Liver (tissue), 9 donors: ENCODE results near the gene KLK12. TPM values are rescaled to one million over a fixed set of nuclear protein-coding genes. Genes with fewer than 3 reads are reported as not detected.

Source experiments
- DNase-seq: peaks from one replicate; pipeline ENCODE4 v3.0.0-alpha.2; 2017; ENCODE audit warnings: low spot score
- H3K27ac ChIP-seq, 2 donors: one replicate each; pipeline ENCODE4 v1.7.0; 2013; ENCODE audit warnings: inconsistent platforms in 2 of 2, low read length in 2 of 2, control low read depth in 1 of 2, low read depth in 1 of 2, mild to moderate bottlenecking in 1 of 2
- H3K27me3 ChIP-seq, 4 donors: one replicate each; pipeline versions ENCODE4 v1.6.1 to v1.7.0; 2013; ENCODE audit warnings: low read length in 3 of 4, inconsistent platforms in 1 of 4, mild to moderate bottlenecking in 1 of 4, moderate library complexity in 1 of 4; ENCODE audit not compliant: control insufficient read depth in 4 of 4, insufficient read depth in 4 of 4
- H3K36me3 ChIP-seq, 4 donors: one replicate each; pipeline versions ENCODE4 v1.6.1 to v1.7.0; 2013; ENCODE audit warnings: low read length in 3 of 4, mild to moderate bottlenecking in 3 of 4, low read depth in 1 of 4, moderate library complexity in 1 of 4; ENCODE audit not compliant: control insufficient read depth in 4 of 4, insufficient read depth in 3 of 4
- H3K4me1 ChIP-seq, 4 donors: one replicate each; pipeline versions ENCODE4 v1.6.1 to v1.7.0; 2013; ENCODE audit warnings: low read length in 3 of 4, mild to moderate bottlenecking in 3 of 4, moderate library complexity in 1 of 4; ENCODE audit not compliant: control insufficient read depth in 4 of 4, insufficient read depth in 4 of 4
- H3K4me3 ChIP-seq, 3 donors: one replicate each; pipeline versions ENCODE4 v1.6.1 to v1.7.0; 2013; ENCODE audit warnings: low read length in 3 of 3, control low read depth in 1 of 3, low read depth in 1 of 3, mild to moderate bottlenecking in 1 of 3
- H3K9ac ChIP-seq, 2 donors: one replicate each; pipeline ENCODE4 v1.7.0; 2013; ENCODE audit warnings: low read length in 2 of 2, mild to moderate bottlenecking in 2 of 2, moderate library complexity in 2 of 2, control low read depth in 1 of 2, low read depth in 1 of 2
- H3K9me3 ChIP-seq, 4 donors: one replicate each; pipeline versions ENCODE4 v1.6.1 to v1.7.0; 2013; ENCODE audit warnings: low read length in 3 of 4; ENCODE audit not compliant: control insufficient read depth in 4 of 4
- ATF3 ChIP-seq: IDR thresholded peaks from 2 replicates; pipeline ENCODE4 v1.6.1; 2016; ENCODE audit warnings: antibody characterized with exemption
- CTCF ChIP-seq: fragments of 150-350 bp; IDR thresholded peaks from 2 replicates; pipeline ENCODE4 v1.5.1; 2017; ENCODE audit warnings: improper control_type of control experiment, low read depth, low read length; ENCODE audit not compliant: missing input control
- EGR1 ChIP-seq, 2 donors: IDR thresholded peaks; 2 replicates each; pipeline ENCODE4 v1.6.1; 2016 to 2018; ENCODE audit warnings: antibody characterized with exemption in 2 of 2, low read depth in 2 of 2
- FOXA1 ChIP-seq: IDR thresholded peaks from 2 replicates; pipeline ENCODE4 v1.6.1; 2016; ENCODE audit warnings: antibody characterized with exemption
- FOXA2 ChIP-seq: IDR thresholded peaks from 2 replicates; pipeline ENCODE4 v1.6.1; 2016; ENCODE audit warnings: antibody characterized with exemption
- GABPA ChIP-seq, 2 donors: IDR thresholded peaks in 1 of 2; conservative IDR thresholded peaks in 1 of 2; 2 replicates each; pipeline ENCODE4 v1.6.1; 2016; ENCODE audit warnings: antibody characterized with exemption in 2 of 2, mild to moderate bottlenecking in 1 of 2, moderate library complexity in 1 of 2
- HNF4A ChIP-seq, 2 donors: conservative IDR thresholded peaks; 2 replicates each; pipeline ENCODE4 v1.6.1; 2016; ENCODE audit warnings: antibody characterized with exemption in 2 of 2, mild to moderate bottlenecking in 2 of 2
- HNF4G ChIP-seq: IDR thresholded peaks from 2 replicates; pipeline ENCODE4 v1.6.1; 2016; ENCODE audit warnings: antibody characterized with exemption
- JUND ChIP-seq, 2 donors: IDR thresholded peaks; 2 replicates each; pipeline ENCODE4 v1.6.1; 2016; ENCODE audit warnings: antibody characterized with exemption in 2 of 2
- MAX ChIP-seq: IDR thresholded peaks from 2 replicates; pipeline ENCODE4 v1.6.1; 2016; ENCODE audit warnings: antibody characterized with exemption
- NR2F2 ChIP-seq: IDR thresholded peaks from 2 replicates; pipeline ENCODE4 v1.6.1; 2016; ENCODE audit warnings: antibody characterized with exemption
- RAD21 ChIP-seq, 2 donors: IDR thresholded peaks; 2 replicates each; pipeline ENCODE4 v1.6.1; 2016; ENCODE audit warnings: antibody characterized with exemption in 2 of 2, mild to moderate bottlenecking in 2 of 2
- REST ChIP-seq: IDR thresholded peaks from 2 replicates; pipeline ENCODE4 v1.6.1; 2016; ENCODE audit warnings: antibody characterized with exemption, mild to moderate bottlenecking
- RXRA ChIP-seq, 2 donors: IDR thresholded peaks; 2 replicates each; pipeline ENCODE4 v1.6.1; 2017 to 2018; ENCODE audit warnings: antibody characterized with exemption in 2 of 2, mild to moderate bottlenecking in 1 of 2
- SP1 ChIP-seq: IDR thresholded peaks from 2 replicates; pipeline ENCODE4 v1.6.1; 2018; ENCODE audit warnings: antibody characterized with exemption, mild to moderate bottlenecking
- TAF1 ChIP-seq: conservative IDR thresholded peaks from 2 replicates; pipeline ENCODE4 v1.6.1; 2016; ENCODE audit warnings: antibody characterized with exemption, mild to moderate bottlenecking
- YY1 ChIP-seq: IDR thresholded peaks from 2 replicates; pipeline ENCODE4 v1.6.1; 2016; ENCODE audit warnings: antibody characterized with exemption, mild to moderate bottlenecking
- ZBTB33 ChIP-seq: IDR thresholded peaks from 2 replicates; pipeline ENCODE4 v1.6.1; 2016; ENCODE audit warnings: antibody characterized with exemption
- WGBS: extraction: QIAGEN DNeasy Blood & Tissue Kit; methylation state at CpG from one replicate; pipeline ENCODE4 v1.1.7; 2013; 5-methylcytosine and 5-hydroxymethylcytosine counted together
- polyA plus RNA-seq, 2 donors: library from polyadenylated mRNA; stranded (reverse) in 1 of 2; unstranded in 1 of 2; fragments of 200-250 nt in 1 of 2; fragments of >200 nt in 1 of 2; fragmentation: Nextera tagmentation in 1 of 2; extraction: Ambion mirVana in 1 of 2; gene quantifications; one replicate each; pipeline versions ENCODE4 v1.2.1 to v1.2.3, GENCODE V29; 2013 to 2015
- total RNA-seq, 2 donors: library from RNA; depleted of rRNA; stranded (reverse); fragments of >200 nt; gene quantifications; one replicate each; pipeline ENCODE4 v1.2.3, GENCODE V29; 2014
- donor health status: healthy.
- donor health status: healthy.
- donor health status: healthy.
- donor health status: healthy.
- donor health status: healthy.

Gene KLK12
- total and polyA plus RNA-seq, 4 donors: not detected

GRCh38 chr19:51003316-51003715, 31.5 kb downstream of the KLK12 start:
- no peaks in the 10 kb centered on the region for H3K4me1 ChIP-seq
- H3K9me3 ChIP-seq: no peaks in the 10 kb centered on the region
- no peak overlapping the region for H3K27ac ChIP-seq
- H3K4me3 ChIP-seq: no peak overlapping the region
- no peak overlapping the region for H3K9ac ChIP-seq
- DNase-seq: no peak
- TF ChIP-seq FOXA1 (no peak), TAF1 (no peak), RAD21 (IDR thresholded peaks at IDR 0.05) (no peak), RXRA (IDR thresholded peaks at IDR 0.05) (no peak), HNF4G (no peak), HNF4A (conservative IDR thresholded peaks at IDR 0.05) (no peak), NR2F2 (no peak), EGR1 (IDR thresholded peaks at IDR 0.05; ENCODE audit: low read depth in 2 of 2) (no peak), ZBTB33 (no peak), JUND (IDR thresholded peaks at IDR 0.05) (no peak), GABPA (IDR thresholded peaks at IDR 0.05 in 1 of 2, conservative IDR thresholded peaks at IDR 0.05 in 1 of 2) (no peak), ATF3 (no peak), FOXA2 (no peak), REST (no peak), MAX (no peak), SP1 (no peak), CTCF (no peak), YY1 (no peak)
- 77% methylated on average over 7 of the region's 7 CpGs for WGBS
- H3K36me3 ChIP-seq: no peaks in the 10 kb centered on the region
- H3K27me3 ChIP-seq: peaks cover 0 to 4% (median under 1%) of the 10 kb centered on the region in 4 donors
